Activated T-helper 1 cell treated with anti-CD3 and anti-CD28 coated beads, Interleukin-12 subunit alpha, Interleukin-12 subunit beta, Interleukin-2, Interleukin-4 antibody, amounts not matched to agents 30 ng/mL and 10 ng/mL and 1 ng/mL, durations not matched to agents 14 hours and 24 hours and 36 hours (primary cell): Measurements from ENCODE around the gene PSME1. TPM values are rescaled to one million over a fixed set of nuclear protein-coding genes. Genes with fewer than 3 reads are reported as not detected.
A peak's percentile ranks its signal among the peaks of the same experiment; 100 is the strongest.

Experiments used
- DNase-seq: peaks from one replicate; pipeline ENCODE4 v3.0.0; 2021; ENCODE audit warnings: low spot score
- H3K27ac Mint-ChIP-seq: one replicate; pipeline ENCODE4 v1.8.0; 2021; ENCODE audit warnings: mild to moderate bottlenecking, mixed read lengths
- H3K27me3 Mint-ChIP-seq: one replicate; pipeline ENCODE4 v1.8.0; 2022; ENCODE audit warnings: mild to moderate bottlenecking, moderate library complexity, mixed read lengths; ENCODE audit not compliant: insufficient read depth
- H3K36me3 Mint-ChIP-seq: one replicate; pipeline ENCODE4 v1.8.0; 2021; ENCODE audit warnings: low read depth, mixed read lengths
- H3K4me1 Mint-ChIP-seq: one replicate; pipeline ENCODE4 v1.8.0; 2021; ENCODE audit warnings: low read depth, mixed read lengths
- H3K4me3 Mint-ChIP-seq: one replicate; pipeline ENCODE4 v1.8.0; 2021; ENCODE audit warnings: mild to moderate bottlenecking, moderate library complexity, mixed read lengths
- H3K9me3 Mint-ChIP-seq: one replicate; pipeline ENCODE4 v1.8.0; 2021; ENCODE audit warnings: mixed read lengths
- intact Hi-C: fragments of 100-400 bp; cut with micrococcal nuclease; formaldehyde crosslinking; loops from one replicate; pipeline ENCODE4 v1.15.1; 2024
- total RNA-seq: library from RNA; stranded (reverse); gene quantifications from 2 replicates; pipeline ENCODE4 v1.2.3, GENCODE V29; 2022

The PSME1 gene
- total RNA-seq, 1 donor from 2014 or later = 291 TPM

DNA sequence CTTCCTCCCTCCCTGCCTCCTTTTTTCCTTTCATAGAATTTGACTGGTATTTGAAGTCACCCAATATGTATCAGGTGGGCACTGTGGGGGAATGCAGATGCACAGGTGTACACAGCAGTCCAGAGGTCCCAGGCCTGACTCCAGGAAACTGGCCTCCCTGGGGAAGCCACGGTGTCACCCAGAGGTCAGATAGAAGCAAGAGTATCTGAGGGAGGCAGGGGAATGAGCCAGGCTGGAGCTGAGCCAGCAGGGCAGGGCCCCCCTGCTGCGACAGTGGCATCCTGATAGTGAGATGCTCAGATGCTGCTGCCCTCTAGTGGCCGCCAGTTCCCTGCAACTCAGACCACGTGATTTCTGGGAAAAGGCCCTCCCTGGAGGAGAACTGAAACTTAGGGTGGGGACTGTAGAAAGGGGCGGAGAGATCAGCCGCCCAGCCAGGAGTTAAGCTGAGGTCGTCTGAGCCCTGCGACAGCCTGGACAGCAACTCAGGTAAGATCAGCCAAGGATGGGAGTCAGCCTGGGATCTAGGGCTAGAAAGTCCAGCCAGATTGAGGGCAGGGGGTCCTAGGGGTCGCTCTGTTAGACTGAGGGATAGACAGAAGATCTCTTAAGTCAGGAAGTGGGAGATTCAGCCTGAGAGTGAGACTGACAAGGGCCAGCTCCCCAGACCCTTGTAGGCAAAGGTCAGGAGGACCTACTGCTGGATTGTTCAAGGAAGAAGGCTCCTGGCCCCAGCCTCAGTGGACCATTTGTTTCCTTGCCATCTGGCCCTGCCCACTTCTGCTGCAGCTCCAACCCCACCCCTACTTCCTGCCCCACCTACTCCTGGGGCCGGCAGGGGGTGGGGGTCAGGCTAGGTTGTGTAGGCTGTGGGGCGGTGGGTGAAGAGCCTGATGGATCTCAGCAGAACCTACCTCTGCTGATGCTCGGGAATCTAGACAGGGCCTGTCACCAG lies 25.1 kb downstream of the PSME1 start, which contains the start of gene IRF9:
Gene IRF9 (plus strand): TSS at position 416 of the 955 bp plus-strand sequence. CDS start 880 bp downstream, outside the sequence.
- peak; percentile 98 for DNase-seq
- H3K36me3 Mint-ChIP-seq = peaks cover 64% of the 10 kb centered on the region
- intact Hi-C loops = loop anchor here (1.0 to 5.0 kb wide), 15 partner anchors 8 to 271 kb away; partner anchors contain the start of genes CARMIL3, CHMP4A, DHRS1 and EMC9
- peaks cover 60% of the 10 kb centered on the region for H3K4me1 Mint-ChIP-seq
- peaks cover 4% of the 10 kb centered on the region for H3K27me3 Mint-ChIP-seq
- no peaks in the 10 kb centered on the region for H3K9me3 Mint-ChIP-seq
- H3K4me3 Mint-ChIP-seq = peak within 1 kb of the TSS; percentile 99
- peak within 1 kb of the TSS; percentile 99 for H3K27ac Mint-ChIP-seq

DNA sequence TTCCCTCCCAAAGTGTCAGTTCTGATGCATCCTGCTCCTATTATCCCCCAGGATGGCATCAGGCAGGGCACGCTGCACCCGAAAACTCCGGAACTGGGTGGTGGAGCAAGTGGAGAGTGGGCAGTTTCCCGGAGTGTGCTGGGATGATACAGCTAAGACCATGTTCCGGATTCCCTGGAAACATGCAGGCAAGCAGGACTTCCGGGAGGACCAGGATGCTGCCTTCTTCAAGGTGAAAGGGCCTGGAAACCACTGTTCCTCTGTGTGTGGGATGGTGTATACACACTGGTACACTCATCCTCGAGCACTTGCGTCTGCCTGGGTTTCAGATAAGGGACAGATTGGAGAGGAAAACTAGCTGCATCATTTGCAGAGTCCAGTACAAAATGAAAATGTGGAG lies 26.1 kb downstream of the PSME1 start:
- Mint-ChIP-seq H3K36me3 (peaks cover 62% of the 10 kb centered on the region), H3K27me3 (peaks cover 4% of the 10 kb centered on the region), H3K27ac (peak overlapping the region; percentile 99), H3K4me1 (peaks cover 66% of the 10 kb centered on the region), H3K4me3 (peak overlapping the region; percentile 99), H3K9me3 (no peaks in the 10 kb centered on the region)
- DNase-seq = no peak
- intact Hi-C loops = loop anchor here (5.0 kb wide), 1 partner anchor 270 kb away; no protein-coding TSS in a partner anchor

DNA sequence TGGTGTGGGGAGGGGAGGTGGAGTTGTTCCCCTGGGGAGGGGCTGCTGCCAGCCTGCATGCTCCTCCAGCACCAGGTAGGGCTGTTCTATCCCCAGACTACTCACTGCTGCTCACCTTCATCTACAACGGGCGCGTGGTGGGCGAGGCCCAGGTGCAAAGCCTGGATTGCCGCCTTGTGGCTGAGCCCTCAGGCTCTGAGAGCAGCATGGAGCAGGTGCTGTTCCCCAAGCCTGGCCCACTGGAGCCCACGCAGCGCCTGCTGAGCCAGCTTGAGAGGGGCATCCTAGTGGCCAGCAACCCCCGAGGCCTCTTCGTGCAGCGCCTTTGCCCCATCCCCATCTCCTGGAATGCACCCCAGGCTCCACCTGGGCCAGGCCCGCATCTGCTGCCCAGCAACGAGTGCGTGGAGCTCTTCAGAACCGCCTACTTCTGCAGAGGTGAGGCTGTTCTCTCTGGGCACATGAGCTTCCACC lies 28.6 kb downstream of the PSME1 start:
- peak overlapping the region; percentile 60 for H3K27ac Mint-ChIP-seq

GRCh38 chr14:24165785-24166184 lies 29.8 kb downstream of the PSME1 start:
- Mint-ChIP-seq H3K27ac (peak overlapping the region; percentile 6), H3K4me1 (peaks cover 70% of the 10 kb centered on the region), H3K9me3 (no peaks in the 10 kb centered on the region), H3K4me3 (no peak overlapping the region), H3K36me3 (peaks cover 59% of the 10 kb centered on the region), H3K27me3 (peaks cover 3% of the 10 kb centered on the region)
- intact Hi-C loops = no loop called here
- no peak for DNase-seq

More for the DNA sequence above, 28.6 kb downstream of the PSME1 start:
- no peaks in the 10 kb centered on the region for H3K9me3 Mint-ChIP-seq
- H3K27me3 Mint-ChIP-seq = peaks cover 4% of the 10 kb centered on the region
- DNase-seq = no peak
- H3K4me3 Mint-ChIP-seq = peak overlapping the region; percentile 99
- intact Hi-C loops = loop anchor here (5.0 kb wide), 1 partner anchor 268 kb away; no protein-coding TSS in a partner anchor
- peaks cover 63% of the 10 kb centered on the region for H3K36me3 Mint-ChIP-seq
- H3K4me1 Mint-ChIP-seq = peaks cover 77% of the 10 kb centered on the region

- peaks cover 50% of the 10 kb centered on the region for H3K36me3 Mint-ChIP-seq
- H3K9me3 Mint-ChIP-seq = no peaks in the 10 kb centered on the region
- DNase-seq = no peak
- H3K27me3 Mint-ChIP-seq = no peaks in the 10 kb centered on the region
- peak overlapping the region; percentile 75 for H3K27ac Mint-ChIP-seq
- H3K4me3 Mint-ChIP-seq = no peak overlapping the region
- intact Hi-C loops = no loop called here
- H3K4me1 Mint-ChIP-seq = peaks cover 60% of the 10 kb centered on the region
Observed at GRCh38 chr14:24167469-24168114, 31.6 kb downstream of the PSME1 start.

DNA sequence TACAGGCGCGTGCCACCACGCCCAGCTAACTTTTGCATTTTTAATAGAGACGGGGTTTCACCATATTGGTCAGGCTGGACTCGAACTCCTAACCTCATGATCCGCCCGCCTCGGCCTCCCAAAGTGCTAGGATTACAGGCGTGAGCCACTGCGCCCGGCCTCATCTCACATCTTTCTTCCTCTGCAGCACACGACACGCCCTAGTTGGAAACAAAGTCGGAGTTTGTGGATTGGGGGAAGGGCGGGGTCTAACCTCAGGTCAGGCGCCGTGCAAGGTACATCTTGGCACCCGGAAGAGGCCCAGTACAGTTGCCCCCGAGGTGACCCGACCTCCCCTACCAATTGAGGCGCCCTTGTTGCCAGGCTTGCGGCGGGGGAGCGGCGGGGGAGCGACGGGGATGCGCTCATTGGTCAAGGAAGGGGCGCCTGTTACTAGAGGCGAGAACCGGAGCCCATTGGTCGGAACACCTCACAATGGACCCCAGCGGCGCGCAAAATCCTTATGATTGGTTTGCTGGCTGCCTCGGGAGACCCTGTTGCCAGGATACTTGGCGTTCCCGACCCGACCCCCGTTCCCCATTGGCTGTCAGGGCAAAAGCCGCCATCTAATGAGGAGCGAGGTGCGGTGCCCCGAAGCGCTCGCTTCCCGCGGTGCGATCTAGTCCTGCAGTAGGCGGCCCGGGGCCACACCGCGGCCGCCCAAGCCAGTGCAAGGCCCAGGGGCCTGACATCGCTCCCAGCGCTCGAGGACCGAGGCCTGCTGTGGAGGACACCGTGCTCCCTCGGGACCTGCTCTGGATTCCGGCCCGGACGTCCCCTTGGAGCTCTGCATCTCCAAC lies 35.6 kb downstream of the PSME1 start, which contains the start of gene REC8:
Gene REC8 (plus strand): TSS at position 659 of the 839 bp plus-strand sequence. CDS start 473 bp downstream, outside the sequence.
- intact Hi-C loops = no loop called here
- no peaks in the 10 kb centered on the region for H3K27me3 Mint-ChIP-seq
- no peak for DNase-seq
- H3K9me3 Mint-ChIP-seq = no peaks in the 10 kb centered on the region
- peak within 1 kb of the TSS; percentile 65 for H3K4me3 Mint-ChIP-seq
- peaks cover 24% of the 10 kb centered on the region for H3K4me1 Mint-ChIP-seq
- H3K27ac Mint-ChIP-seq = peak within 1 kb of the TSS; percentile 55
- H3K36me3 Mint-ChIP-seq = peaks cover 38% of the 10 kb centered on the region

GRCh38 chr14:24172261-24172860 lies 36.4 kb downstream of the PSME1 start:
- Mint-ChIP-seq H3K27ac (peak overlapping the region; percentile 55), H3K36me3 (peaks cover 41% of the 10 kb centered on the region), H3K27me3 (no peaks in the 10 kb centered on the region), H3K4me1 (peaks cover 20% of the 10 kb centered on the region), H3K4me3 (peak overlapping the region; percentile 37), H3K9me3 (no peaks in the 10 kb centered on the region)
- intact Hi-C loops = no loop called here
- DNase-seq = no peak

- Mint-ChIP-seq H3K4me3 (no peak overlapping the region), H3K27me3 (no peaks in the 10 kb centered on the region), H3K36me3 (peaks cover 39% of the 10 kb centered on the region), H3K4me1 (peaks cover 16% of the 10 kb centered on the region), H3K9me3 (no peaks in the 10 kb centered on the region), H3K27ac (no peak overlapping the region)
- intact Hi-C loops = no loop called here
- no peak for DNase-seq
Observed at GRCh38 chr14:24172871-24173281, 36.9 kb downstream of the PSME1 start.

DNA sequence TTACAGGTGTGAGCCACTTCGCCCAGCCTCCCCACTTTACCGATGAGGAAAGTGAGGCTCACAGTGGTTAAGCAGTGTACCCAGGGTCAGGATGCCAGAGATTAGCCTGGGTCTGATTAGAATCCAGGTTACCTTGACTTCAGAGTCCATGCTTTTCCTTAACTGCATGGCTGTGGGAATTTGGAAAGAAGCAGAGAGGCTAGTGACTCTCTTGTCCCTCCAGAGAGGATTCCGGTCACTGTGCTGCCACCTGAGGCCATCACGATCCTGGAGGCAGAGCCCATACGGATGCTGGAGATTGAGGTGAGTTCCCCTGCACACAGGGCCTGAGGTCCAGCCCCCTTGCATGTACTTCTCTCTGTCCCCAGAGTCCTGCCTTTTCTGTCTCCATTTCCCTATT lies 40.6 kb downstream of the PSME1 start:
- Mint-ChIP-seq H3K36me3 (peaks cover 52% of the 10 kb centered on the region), H3K27me3 (no peaks in the 10 kb centered on the region), H3K4me3 (no peak overlapping the region), H3K27ac (no peak overlapping the region), H3K4me1 (peaks cover 1% of the 10 kb centered on the region), H3K9me3 (no peaks in the 10 kb centered on the region)
- DNase-seq = no peak
- intact Hi-C loops = no loop called here

DNA sequence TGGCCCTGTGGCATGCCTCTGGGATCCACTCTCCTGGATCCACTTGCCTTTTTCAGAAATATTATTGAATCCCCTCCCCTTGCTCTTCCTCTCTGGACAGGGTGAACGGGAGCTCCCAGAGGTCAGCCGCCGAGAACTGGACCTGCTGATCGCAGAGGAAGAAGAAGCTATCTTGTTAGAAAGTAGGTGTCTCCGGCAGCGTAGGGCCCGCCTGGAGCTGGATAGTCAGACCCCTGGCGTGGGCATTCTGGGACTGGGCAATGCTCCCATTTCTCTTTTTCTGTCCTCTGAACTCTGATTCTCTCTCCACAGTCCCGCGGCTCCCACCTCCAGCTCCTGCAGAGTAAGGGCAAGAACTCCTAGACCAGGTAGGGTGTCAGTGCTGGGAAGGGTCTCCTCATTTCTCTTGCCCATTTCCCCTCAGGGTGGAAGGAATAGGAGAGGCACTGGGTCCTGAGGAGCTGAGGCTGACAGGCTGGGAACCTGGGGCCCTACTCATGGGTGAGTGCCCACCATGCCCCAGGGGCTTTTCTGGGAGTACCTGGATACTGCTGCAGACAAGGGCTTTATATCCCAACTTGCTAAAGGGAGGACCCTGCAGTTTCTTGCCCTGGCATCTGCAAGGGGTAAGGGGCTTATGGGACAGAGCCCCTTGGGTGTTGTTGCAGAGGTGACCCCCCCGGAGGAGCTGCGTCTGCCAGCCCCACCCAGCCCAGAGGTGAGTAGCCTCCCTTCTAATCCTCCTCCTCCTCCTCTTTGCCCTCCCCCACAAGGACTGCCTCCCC lies 41.2 kb downstream of the PSME1 start:
- no peaks in the 10 kb centered on the region for H3K9me3 Mint-ChIP-seq
- peaks cover 57% of the 10 kb centered on the region for H3K36me3 Mint-ChIP-seq
- no peaks in the 10 kb centered on the region for H3K27me3 Mint-ChIP-seq
- no peaks in the 10 kb centered on the region for H3K4me1 Mint-ChIP-seq
- no peak overlapping the region for H3K4me3 Mint-ChIP-seq
- peak overlapping the region; percentile 38 for H3K27ac Mint-ChIP-seq
- intact Hi-C loops = no loop called here
- DNase-seq = no peak

- Mint-ChIP-seq H3K4me3 (no peak overlapping the region), H3K27ac (peak overlapping the region; percentile 38), H3K4me1 (no peaks in the 10 kb centered on the region), H3K36me3 (peaks cover 60% of the 10 kb centered on the region), H3K9me3 (no peaks in the 10 kb centered on the region), H3K27me3 (no peaks in the 10 kb centered on the region)
- no peak for DNase-seq
- intact Hi-C loops = no loop called here
Observed at GRCh38 chr14:24177891-24178290, 41.9 kb downstream of the PSME1 start.
